ENCODE measurements around the gene FAM237A.

FAM237A gene

GRCh38 chr2:206688990-206689389 is 46.7 kb downstream of the FAM237A start:
- no peak for DNase-seq (ENCODE audit: low read depth in 2 of 2)

DNA sequence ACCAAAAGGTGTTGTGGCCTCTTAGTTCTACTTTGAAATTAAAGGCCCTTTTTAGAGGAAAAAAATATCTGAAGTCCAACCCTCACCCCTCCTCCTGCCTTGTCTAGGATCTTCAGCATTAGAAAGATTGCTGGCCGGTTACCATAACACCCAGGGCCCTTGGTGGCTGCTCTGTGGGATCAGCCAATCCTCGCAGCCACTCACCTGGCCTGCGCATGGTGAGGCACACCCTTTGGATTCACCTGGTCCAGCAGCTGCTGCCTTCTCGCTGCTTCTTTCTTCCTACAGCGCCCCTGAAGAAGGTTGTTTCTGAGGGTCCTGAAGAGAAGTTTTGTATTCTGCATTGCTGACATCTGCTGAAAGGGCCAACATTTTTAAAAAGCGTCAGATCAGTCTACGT is 50.7 kb downstream of the FAM237A start:
- DNase-seq (ENCODE audit: low read depth in 2 of 2), result no peak

DNA sequence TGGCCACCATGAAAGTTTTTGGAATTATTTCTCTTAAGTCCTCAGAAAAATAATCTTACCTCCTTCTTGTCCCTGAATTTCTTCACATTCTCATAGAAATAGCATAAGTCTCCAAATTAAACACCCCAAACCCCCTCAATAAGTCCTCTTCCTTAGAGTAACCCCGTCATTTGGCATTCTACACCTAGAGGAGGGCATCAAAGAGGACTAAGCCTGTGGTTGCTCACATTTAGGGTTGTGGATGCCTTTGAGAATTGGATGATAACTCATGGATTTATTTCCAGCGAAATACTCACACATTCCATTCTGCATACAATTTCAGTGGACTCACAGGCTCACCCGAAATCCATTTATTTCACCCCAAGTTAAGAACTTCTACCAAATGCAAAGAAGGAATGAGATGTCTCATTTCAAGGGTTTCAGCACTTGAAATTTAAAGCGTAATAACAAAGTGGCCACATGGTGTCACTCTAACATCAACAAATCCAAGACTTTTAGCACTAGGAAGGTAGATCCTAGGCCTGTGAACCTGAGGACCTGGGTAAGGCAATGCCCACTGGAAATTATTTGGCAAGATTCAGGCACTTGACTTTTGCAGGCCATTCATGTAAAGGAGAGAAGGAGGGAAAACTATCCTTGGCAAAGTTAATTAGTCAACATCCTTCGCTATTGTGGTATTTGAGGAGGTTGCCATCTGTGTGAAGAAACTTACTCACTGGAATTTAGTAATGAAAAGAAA is 51.3 kb downstream of the FAM237A start:
- DNase-seq (ENCODE audit: low read depth in 2 of 2), result no peak

DNA sequence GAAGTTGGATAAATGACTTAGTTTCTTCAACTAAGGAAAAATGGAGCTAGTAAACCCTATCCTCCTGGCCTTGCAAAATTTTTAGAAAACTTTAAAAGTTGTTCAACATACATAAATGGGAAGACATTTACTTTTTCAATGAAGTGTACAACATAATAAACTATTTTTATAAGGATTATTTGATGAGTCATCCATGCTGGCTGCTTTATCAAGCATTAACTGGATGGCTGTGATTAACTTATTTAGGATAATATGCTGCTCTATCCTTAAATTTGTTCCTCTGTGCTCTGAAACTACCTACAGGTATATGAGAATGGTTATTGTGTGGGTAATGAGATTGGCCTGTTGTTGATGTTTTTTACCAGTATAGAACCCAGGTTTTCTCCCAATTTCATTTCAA is 54.6 kb downstream of the FAM237A start:
- DNase-seq (ENCODE audit: low read depth in 2 of 2), result no peak

- DNase-seq (ENCODE audit: low read depth in 2 of 2), result no peak
Observed at GRCh38 chr2:206698811-206699210, 56.5 kb downstream of the FAM237A start.
